ENCODE results near the gene ATP9B.

GRCh38 chr18:79382681-79383387 lies 313.6 kb downstream of the ATP9B start:
- TF ChIP-seq POLR2A (IDR thresholded peaks at IDR 0.05) (no peak), CTCF (IDR thresholded peaks at IDR 0.05) (no peak), POLR2AphosphoS5 (IDR thresholded peaks at IDR 0.05) (no peak)

Data from sigmoid colon (tissue), 4 donors.